ENCODE results near the gene TFAP2C.

DNA sequence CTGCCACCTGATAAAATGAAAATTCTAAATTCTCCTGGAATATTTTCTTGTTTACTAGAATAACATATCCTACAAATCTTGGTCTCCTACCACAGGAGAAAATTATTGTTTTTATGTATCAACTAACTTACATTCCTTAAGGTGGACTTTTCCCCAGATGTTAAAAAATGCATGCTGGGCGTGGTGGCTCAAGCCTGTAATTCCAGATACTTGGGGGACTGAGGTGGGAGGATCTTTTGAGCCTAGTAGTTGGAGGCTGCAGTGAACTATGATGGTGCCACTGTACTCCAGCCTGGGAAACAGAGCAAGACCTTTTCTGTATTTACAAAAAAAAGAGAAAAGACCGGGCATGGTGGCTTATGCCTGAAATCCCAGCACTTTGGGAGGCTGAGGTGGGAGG lies 27.9 kb upstream of the TFAP2C start:
- TF ChIP-seq NFIC (IDR thresholded peaks at IDR 0.05), result no peak
- no peak for TF ChIP-seq BRD9 (IDR thresholded peaks at IDR 0.05; ENCODE audit: low read depth, partially characterized antibody)
- TF ChIP-seq ZNF696 (CRISPR knock-in tag; conservative IDR thresholded peaks at IDR 0.05), result no peak
- TF ChIP-seq, protein P1, sequence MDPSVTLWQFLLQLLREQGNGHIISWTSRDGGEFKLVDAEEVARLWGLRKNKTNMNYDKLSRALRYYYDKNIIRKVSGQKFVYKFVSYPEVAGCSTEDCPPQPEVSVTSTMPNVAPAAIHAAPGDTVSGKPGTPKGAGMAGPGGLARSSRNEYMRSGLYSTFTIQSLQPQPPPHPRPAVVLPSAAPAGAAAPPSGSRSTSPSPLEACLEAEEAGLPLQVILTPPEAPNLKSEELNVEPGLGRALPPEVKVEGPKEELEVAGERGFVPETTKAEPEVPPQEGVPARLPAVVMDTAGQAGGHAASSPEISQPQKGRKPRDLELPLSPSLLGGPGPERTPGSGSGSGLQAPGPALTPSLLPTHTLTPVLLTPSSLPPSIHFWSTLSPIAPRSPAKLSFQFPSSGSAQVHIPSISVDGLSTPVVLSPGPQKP (CRISPR knock-in tag; IDR thresholded peaks at IDR 0.05), result no peak
- TF ChIP-seq, protein P2, sequence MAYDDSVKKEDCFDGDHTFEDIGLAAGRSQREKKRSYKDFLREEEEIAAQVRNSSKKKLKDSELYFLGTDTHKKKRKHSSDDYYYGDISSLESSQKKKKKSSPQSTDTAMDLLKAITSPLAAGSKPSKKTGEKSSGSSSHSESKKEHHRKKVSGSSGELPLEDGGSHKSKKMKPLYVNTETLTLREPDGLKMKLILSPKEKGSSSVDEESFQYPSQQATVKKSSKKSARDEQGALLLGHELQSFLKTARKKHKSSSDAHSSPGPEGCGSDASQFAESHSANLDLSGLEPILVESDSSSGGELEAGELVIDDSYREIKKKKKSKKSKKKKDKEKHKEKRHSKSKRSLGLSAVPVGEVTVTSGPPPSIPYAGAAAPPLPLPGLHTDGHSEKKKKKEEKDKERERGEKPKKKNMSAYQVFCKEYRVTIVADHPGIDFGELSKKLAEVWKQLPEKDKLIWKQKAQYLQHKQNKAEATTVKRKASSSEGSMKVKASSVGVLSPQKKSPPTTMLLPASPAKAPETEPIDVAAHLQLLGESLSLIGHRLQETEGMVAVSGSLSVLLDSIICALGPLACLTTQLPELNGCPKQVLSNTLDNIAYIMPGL (CRISPR knock-in tag; IDR thresholded peaks at IDR 0.05), result no peak
- TF ChIP-seq ZKSCAN1 (IDR thresholded peaks at IDR 0.05; ENCODE audit: low read depth, low read length), result no peak
- no peak for TF ChIP-seq GABPB1 (CRISPR knock-in tag; IDR thresholded peaks at IDR 0.05)
- TF ChIP-seq FOXK2 (conservative IDR thresholded peaks at IDR 0.05 in 1 of 2, IDR thresholded peaks at IDR 0.05 in 1 of 2; ENCODE audit: low read depth in 2 of 2), result no peak
- TF ChIP-seq ZNF347 (CRISPR knock-in tag; IDR thresholded peaks at IDR 0.05; ENCODE audit: low read depth), result no peak
- no peak for TF ChIP-seq TCF3 (CRISPR knock-in tag; IDR thresholded peaks at IDR 0.05)
- no peak for TF ChIP-seq U2AF2 (optimal IDR thresholded peaks at IDR 0.05; ENCODE audit: low read depth, low read length)

All from K562 (cell line).